NCI-H524 treated with DMSO at 0.1 percent for 48 hours (cell line): ENCODE results near the gene RNASE4.
A peak's percentile ranks its signal among the peaks of the same experiment; 100 is the strongest.
"Not testable (repeated sequence)": the region's sequence is repeated elsewhere in the genome, so short reads cannot be mapped to it uniquely, and the experiment has no call there.

Experiments used
- DNase-seq: peaks from one replicate; lab custom pipeline; 2025; lab: John Stamatoyannopoulos, UW

RNASE4 gene

DNA sequence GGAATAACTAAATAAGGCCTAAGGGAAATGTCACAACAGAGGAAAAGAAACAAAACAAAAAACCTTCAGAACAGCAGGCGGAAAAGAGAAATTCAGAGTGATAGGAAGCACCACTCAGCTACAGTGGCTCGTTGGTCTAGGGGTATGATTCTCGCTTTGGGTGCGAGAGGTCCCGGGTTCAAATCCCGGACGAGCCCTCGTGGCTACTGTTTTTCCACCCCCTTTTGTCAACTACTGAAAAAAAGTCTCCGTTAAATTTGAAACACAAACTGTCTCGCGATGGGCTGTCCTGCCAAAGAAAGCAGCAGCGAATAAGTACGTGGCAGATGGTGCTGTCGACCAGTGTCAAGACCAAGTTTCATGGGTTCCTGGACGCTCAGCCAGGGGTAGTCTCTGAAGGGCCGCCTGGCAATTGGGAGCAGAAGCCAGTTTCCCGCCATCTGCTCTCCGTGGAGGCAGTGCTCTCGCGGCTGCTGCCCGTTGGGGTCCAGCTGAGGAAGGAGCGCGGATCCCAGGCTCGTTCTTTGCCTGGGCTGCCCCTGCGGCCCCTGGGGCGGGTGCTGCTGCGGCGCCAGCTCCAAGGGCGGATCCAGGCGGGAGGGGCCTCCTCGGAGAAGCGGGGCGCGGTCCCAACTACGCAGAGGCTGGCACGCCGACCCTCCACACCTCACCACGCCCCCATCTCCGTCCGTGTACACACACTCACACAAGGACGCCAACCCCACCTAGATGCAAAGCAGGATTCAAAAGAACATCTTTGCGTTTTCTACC is at the start of gene RNASE4:
Gene RNASE4 (plus strand): TSS at position 670 of the 771 bp plus-strand sequence. CDS start 14,812 bp downstream, outside the sequence.
- DNase-seq = peak; percentile 57

- DNase-seq = no peak
Observed at GRCh38 chr14:20641591-20641990, 42.8 kb upstream of the RNASE4 start, which contains the start of gene OR6S1. Gene OR6S1 (minus strand): TSS chr14:20641691. CDS start chr14:20641691, 0 bp downstream.

DNA sequence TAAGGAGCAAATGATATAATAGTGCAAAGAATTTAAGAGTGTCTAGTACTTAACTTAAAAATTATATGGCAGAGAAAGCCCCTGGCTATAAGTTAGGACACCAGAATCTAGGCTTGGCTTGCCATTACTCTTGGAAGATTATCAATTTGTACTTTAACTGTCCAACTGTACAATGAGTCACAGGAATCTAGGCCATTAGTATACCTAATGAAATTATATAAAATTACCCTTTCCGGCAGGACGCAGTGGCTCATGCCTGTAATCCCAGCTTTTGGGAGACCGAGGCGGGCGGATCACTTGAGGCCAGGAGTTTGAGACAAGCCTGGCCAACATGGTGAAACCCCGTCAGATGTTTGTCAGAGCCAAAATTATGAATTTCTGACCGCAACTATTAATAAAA is 42.2 kb upstream of the RNASE4 start:
- DNase-seq = no peak

GRCh38 chr14:20642755-20643154 is 41.6 kb upstream of the RNASE4 start:
- not testable (repeated sequence) for DNase-seq

- no peak for DNase-seq
Observed at GRCh38 chr14:20644520-20644919, 39.8 kb upstream of the RNASE4 start.

DNA sequence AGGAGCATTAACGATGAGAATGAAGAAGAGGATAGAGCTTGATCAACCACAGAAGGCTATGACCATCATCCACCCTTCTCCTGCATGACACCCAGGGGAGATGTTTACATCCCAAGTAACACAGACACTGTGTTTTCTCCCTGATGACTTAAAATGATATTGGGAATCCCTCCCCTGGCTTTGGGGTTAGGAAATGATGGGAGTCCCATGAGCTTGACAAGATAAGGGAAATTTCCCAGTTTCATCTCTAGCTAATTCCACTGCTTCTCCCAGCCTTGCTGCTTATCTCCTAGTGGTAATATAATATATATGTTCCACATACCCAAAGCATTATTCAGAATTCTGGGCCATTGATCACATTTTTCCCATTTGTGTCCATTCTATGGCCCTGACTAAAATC is 38.9 kb upstream of the RNASE4 start:
- DNase-seq = no peak

GRCh38 chr14:20652996-20653975 is 31.1 kb upstream of the RNASE4 start:
- no peak for DNase-seq

GRCh38 chr14:20655851-20656250 is 28.5 kb upstream of the RNASE4 start:
- DNase-seq = no peak

DNA sequence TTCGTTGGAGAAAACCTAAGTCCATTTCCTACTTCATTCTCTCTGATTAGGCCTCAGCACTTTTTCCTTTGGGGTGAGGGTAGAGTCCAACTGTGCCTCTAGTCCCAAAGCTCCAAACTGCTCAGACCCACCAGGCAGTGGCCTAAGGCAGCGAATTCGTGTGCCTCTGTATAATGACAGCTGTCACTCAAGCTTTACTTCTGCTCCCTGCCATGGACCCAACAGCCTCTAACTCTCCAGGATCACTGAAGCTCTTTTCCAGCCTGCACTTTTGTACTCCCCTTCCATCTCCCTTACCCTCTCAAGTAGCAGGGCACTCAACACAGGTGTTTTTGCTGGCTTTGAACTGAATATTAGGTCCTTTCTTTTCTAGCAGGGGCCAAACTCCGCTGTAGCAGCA is 28.1 kb upstream of the RNASE4 start:
- no peak for DNase-seq

DNA sequence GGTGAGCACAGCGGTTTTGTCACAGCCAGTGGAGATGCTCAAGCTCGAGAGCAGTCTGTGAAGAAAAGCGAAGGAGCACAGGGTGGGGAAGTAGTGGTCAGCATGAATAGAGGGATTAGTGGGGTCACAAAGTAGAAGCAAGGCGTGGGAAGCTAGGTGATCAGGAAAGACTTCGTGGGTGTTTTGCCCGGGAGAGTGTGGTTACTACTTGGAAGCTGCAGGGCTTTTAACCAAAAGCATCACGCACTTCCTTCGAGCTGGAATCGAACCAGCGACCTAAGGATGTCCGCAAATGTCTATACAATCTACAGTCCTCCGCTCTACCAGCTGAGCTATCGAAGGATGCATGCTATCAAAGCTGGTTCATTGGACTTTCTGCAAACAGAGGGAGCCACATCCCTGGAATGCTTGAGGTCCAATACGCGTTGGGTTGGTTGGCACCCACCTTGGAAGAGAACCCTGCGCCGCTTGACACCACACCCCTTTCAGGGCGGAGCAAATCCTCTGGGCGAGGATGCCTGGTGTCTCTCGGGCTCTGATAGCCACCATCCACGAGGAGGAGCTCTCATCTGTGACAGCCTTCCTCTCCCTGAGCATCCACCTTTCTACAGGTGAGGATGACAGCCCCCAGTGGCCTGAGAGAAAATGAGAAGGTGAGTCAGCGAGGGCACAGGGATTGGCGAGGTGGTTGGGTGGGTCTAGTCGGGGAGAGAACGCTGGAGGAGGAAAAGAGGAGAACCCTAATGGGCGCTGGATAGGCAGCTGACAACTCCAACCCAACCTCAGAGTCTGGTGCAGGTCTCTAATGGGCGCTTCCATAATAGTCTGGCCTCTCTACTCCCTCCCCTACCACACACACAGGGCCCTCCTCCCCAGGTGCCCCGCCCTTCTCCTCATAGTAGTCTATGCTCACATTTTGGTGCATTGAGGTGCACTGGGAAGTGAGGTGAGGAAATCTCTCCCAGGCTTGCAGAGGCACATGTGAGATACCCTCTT is 26.8 kb upstream of the RNASE4 start:
- no peak for DNase-seq

- no peak for DNase-seq
Observed at GRCh38 chr14:20658246-20658645, 26.1 kb upstream of the RNASE4 start.

DNA sequence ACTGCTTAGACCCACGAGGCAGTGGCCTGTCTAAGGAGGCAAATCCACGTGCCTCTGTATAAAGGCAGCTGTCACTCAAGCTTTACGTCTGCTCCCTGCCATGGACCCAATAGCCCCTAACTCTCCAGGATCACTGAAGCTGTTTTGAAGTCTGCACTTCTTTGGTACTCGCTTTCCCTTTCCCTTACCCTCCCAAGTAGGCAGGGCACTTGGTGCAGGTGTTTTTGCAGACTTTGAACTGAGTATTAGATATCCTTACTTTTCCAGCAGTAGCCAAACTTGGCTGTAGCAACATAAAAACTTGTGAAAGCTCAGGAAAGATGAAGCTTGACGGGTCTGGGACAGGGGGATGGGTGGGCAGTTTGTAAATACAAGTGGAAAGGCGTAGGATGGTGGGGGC is 25.0 kb upstream of the RNASE4 start:
- DNase-seq = no peak

DNA sequence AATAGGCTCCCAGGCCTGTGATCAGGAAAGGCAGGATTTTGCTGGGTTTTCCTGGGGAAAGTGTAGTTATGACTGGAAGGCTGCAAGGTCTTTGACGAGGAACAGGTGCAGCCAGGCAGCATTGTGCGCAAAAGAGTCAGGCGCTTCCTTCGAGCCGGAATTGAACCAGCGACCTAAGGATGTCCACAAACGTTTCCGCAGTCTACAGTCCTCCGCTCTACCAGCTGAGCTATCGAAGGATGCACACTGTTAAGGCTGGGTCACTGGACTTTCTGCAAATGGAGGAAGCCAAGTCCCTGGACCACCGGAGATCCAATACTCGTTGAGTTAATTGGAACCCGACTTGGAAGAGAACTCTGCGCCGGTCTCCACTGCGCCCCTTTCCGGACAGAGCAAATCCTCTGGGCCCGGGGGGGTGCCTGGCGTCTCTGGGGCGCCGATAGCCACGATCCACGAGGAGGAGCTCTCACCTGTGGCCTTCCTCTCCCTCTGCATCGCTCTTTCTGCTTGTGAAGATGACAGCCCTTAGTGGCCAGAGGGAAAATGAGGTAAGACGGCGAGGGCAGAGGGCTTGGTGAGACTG is 24.5 kb upstream of the RNASE4 start:
- no peak for DNase-seq

DNA sequence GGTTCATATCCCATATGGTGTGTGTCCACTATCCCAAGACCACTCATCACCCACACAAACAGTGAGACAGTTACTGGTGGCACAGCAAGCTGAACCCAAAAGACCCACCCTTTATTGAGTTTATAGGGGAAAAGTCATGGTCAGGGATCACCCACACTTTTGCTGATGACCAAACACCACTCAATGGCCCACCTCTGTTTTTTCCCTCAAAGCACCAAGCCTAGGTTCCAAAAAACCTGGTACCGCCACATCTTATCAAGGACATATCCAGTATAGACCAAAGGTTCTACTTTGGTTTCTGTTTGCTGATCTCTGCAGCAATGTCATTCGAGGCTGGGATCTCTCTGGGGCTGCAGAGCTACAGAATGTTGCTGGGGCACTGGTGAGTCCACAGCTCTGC is 23.2 kb upstream of the RNASE4 start:
- DNase-seq = no peak

DNA sequence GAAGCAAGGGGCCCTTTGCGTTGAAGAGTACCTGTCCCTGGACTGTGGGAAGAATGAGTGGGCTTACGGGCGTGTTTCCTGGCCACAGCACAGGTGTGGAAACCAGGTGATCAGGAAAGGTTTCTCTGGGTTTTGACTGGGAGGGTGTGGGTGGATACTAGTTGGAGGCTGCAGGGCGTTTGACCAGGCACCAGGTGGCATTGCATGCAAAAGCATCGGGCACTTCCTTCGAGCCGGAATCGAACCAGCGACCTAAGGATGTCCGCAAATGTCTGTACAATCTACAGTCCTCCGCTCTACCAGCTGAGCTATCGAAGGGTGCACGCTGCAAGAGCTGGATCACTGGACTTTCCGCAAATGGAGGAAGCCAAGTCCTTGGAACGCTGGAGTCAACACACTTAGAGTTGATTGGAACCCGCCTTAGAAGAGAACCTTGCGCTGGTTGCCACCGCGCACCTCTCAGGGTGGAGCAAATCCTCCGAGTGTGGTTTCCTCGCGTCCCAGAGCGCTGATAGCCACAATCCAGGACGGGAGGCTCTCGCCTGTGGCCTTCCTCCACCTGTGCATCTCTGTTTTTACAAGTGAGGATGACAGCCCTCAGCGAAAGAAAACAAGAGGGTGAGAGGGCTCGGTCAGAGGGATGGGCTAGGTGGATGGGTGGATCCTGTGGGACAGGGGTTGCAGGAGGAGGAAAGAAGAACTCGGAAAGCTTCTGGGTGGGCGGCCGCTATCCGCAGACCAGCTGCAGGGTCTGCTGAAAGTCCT is 21.2 kb upstream of the RNASE4 start:
- DNase-seq = peak; percentile 17

DNA sequence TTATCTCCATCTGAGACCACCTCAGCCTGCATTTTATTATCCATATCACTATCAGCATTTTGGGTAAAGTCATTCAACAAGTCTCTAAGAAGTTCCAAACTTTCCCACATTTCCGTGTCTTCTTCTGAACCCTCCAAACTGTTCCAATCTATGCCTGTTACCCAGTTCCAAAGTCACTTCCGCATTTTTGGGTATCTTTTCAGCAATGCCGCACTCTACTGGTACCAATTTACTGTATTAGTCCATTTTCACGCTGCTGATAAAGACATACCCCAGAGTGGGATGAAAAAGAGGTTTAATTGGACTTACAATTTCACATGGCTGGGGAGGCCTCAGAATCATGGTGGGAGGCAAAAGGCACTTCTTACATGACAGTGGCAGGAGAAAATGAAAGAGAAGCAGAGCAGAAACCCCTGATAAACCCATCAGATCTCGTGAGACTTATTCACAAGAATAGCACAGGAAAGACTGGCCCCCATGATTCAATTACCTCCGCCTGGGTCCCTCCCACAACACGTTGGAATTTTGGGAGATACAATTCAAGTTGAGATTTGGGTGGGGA is 17.9 kb upstream of the RNASE4 start:
- DNase-seq = not testable (repeated sequence)

GRCh38 chr14:20667957-20668356 is 16.4 kb upstream of the RNASE4 start:
- DNase-seq = no peak

DNA sequence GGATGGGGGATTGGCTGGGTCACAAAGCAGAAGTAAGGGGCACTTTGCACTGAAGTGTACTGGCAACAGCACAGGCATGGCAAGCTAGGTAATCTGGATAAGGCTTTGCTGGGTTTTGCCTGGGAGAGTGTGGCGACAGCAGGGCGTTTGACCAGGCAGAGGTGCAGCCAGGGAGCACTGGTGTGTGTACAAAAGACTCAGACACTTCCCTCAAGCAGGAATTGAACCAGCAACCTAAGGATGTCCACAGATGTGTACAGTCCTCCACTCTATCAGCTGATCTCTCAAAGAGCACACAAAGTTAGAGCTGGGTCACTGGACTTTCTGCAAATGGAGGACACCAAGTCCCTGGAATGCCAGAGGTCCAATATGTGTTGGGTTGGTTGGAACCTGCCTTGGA is 15.4 kb upstream of the RNASE4 start:
- DNase-seq = no peak

DNA sequence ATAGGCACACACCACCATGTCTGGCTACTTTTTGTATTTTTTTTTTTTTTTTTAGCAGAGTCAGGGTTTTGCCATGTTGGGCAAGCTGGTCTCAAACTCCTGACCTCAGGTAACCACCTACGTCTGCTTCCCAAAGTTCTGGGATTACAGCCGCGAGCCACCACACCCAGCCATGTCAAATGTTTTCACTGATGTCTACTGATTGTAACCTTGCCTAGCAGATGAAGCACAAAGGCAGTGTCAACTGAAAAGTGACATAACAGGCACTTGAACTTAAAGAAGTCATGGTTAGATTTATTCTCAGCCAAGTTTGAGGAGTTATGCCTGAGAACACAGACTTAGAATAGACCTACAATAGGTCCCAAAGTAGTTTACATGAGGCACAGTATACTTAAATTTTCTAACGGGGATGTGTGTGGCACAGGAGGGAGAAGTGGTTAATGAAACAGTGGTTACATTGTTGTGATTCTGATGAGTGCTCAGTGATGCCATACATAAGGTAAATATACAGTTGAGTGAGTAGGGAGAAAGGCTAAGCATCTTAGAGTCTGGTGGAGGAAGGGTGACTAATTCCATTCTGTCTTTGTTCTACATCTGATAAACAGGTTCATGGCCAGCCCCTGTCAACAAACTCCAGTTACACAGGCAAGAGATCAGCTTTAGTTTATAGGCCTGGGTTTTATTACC is 12.6 kb upstream of the RNASE4 start:
- DNase-seq = no peak

DNA sequence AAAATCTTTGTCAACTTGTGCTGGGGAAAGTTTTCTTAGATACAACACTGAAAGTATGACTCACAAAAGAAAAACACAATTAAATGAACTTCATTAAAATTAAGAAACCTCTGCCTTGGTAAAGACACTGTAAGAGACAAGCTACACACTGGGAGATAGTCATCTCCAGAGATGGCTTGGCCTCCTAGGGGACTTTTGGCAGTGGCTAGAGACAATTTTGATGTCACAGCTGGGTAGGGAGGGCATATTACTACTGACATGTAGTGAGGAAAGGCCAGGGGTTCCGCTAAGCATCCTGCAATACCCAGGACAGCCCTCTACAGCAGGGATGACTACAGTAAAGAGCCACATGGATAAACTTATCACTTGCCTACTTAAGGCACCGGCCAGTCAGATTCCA is 8.7 kb upstream of the RNASE4 start:
- no peak for DNase-seq
